H9 (cell line): Measurements from ENCODE around the gene FANCE. TPM values are rescaled to one million over a fixed set of nuclear protein-coding genes. Genes with fewer than 3 reads are reported as not detected.

ENCODE experiments used
- DNase-seq: peaks from one replicate; pipeline ENCODE4 v3.0.0-alpha.2; 2017
- H2AFZ ChIP-seq: one replicate; pipeline ENCODE4 v1.6.1; 2013; ENCODE audit warnings: mild to moderate bottlenecking, low read length, control low read depth, moderate library complexity
- H2AK5ac ChIP-seq: 2 replicates; pipeline ENCODE4 v1.6.1; 2013; ENCODE audit warnings: low read length, control low read depth, mixed read lengths; ENCODE audit not compliant: insufficient read length
- H2BK120ac ChIP-seq: one replicate; pipeline ENCODE4 v1.6.1; 2013; ENCODE audit warnings: low read depth, mild to moderate bottlenecking, low read length, control low read depth, inconsistent platforms; ENCODE audit not compliant: poor library complexity, severe bottlenecking
- H2BK12ac ChIP-seq: 2 replicates; pipeline ENCODE4 v1.6.1; 2013; ENCODE audit warnings: low read length, control low read depth, mixed read lengths, low read depth; ENCODE audit not compliant: insufficient read length
- H2BK15ac ChIP-seq: 2 replicates; pipeline ENCODE4 v1.6.1; 2013; ENCODE audit warnings: low read depth, low read length, control low read depth
- H2BK20ac ChIP-seq: one replicate; pipeline ENCODE4 v1.6.1; 2013; ENCODE audit warnings: low read depth, mild to moderate bottlenecking, low read length, control low read depth, inconsistent platforms; ENCODE audit not compliant: poor library complexity, severe bottlenecking
- H2BK5ac ChIP-seq: 2 replicates; pipeline ENCODE4 v1.6.1; 2013; ENCODE audit warnings: low read length, control low read depth, mixed read lengths; ENCODE audit not compliant: insufficient read length
- H3K14ac ChIP-seq: 2 replicates; pipeline ENCODE4 v1.6.1; 2013; ENCODE audit warnings: low read length, control low read depth; ENCODE audit not compliant: insufficient read depth
- H3K18ac ChIP-seq: 2 replicates; pipeline ENCODE4 v1.6.1; 2013; ENCODE audit warnings: low read depth, mild to moderate bottlenecking, mixed read lengths, low read length, control low read depth; ENCODE audit not compliant: insufficient read length
- H3K23ac ChIP-seq: 2 replicates; pipeline ENCODE4 v1.6.1; 2013; ENCODE audit warnings: low read length, control low read depth, mixed read lengths, low read depth; ENCODE audit not compliant: insufficient read length
- H3K23me2 ChIP-seq: 2 replicates; pipeline ENCODE4 v1.6.1; 2013; ENCODE audit warnings: low read depth, mild to moderate bottlenecking, mixed read lengths, low read length, control low read depth; ENCODE audit not compliant: insufficient read length, poor library complexity, severe bottlenecking
- H3K27ac ChIP-seq: 2 replicates; pipeline ENCODE4 v1.5.1; 2013; ENCODE audit warnings: low read length, control low read depth, mixed read lengths, low read depth; ENCODE audit not compliant: insufficient read length
- H3K27me3 ChIP-seq: 2 replicates; pipeline ENCODE4 v1.6.1; 2013; ENCODE audit warnings: low read length, control low read depth, inconsistent platforms; ENCODE audit not compliant: insufficient read depth
- H3K4ac ChIP-seq: 2 replicates; pipeline ENCODE4 v1.6.1; 2013; ENCODE audit warnings: low read depth, mild to moderate bottlenecking, control low read depth, inconsistent platforms, low read length, moderate library complexity
- H3K4me1 ChIP-seq: 2 replicates; pipeline ENCODE4 v1.6.1; 2013; ENCODE audit warnings: low read length, control low read depth, inconsistent platforms; ENCODE audit not compliant: insufficient read depth
- H3K4me2 ChIP-seq: 2 replicates; pipeline ENCODE4 v1.6.1; 2013; ENCODE audit warnings: low read length, control low read depth, mixed read lengths; ENCODE audit not compliant: insufficient read length, insufficient read depth
- H3K56ac ChIP-seq: 2 replicates; pipeline ENCODE4 v1.6.1; 2013; ENCODE audit warnings: low read depth, mild to moderate bottlenecking, mixed read lengths, low read length, control low read depth; ENCODE audit not compliant: insufficient read length
- H3K79me1 ChIP-seq: 2 replicates; pipeline ENCODE4 v1.6.1; 2013; ENCODE audit warnings: low read depth, mild to moderate bottlenecking, moderate library complexity, low read length, control low read depth, inconsistent platforms; ENCODE audit not compliant: insufficient read depth, poor library complexity, severe bottlenecking
- H3K79me2 ChIP-seq: 2 replicates; pipeline ENCODE4 v1.6.1; 2013; ENCODE audit warnings: low read length, control low read depth, inconsistent platforms; ENCODE audit not compliant: insufficient read depth
- H3K9ac ChIP-seq: 2 replicates; pipeline ENCODE4 v1.6.1; 2013; ENCODE audit warnings: low read length, control low read depth, mixed read lengths; ENCODE audit not compliant: insufficient read length; ENCODE audit errors: extremely low read depth
- H3K9me3 ChIP-seq: one replicate; pipeline ENCODE4 v1.6.1; 2013; ENCODE audit warnings: low read depth, low read length, inconsistent platforms; ENCODE audit not compliant: control insufficient read depth
- H3T11ph ChIP-seq: one replicate; pipeline ENCODE4 v1.6.1; 2013; ENCODE audit warnings: mild to moderate bottlenecking, low read length, control low read depth, inconsistent platforms
- H4K20me1 ChIP-seq: one replicate; pipeline ENCODE4 v1.6.1; 2013; ENCODE audit not compliant: control insufficient read depth, insufficient read length, insufficient read depth
- H4K5ac ChIP-seq: 2 replicates; pipeline ENCODE4 v1.6.1; 2013; ENCODE audit warnings: low read depth, mild to moderate bottlenecking, mixed read lengths, low read length, control low read depth; ENCODE audit not compliant: insufficient read length
- H4K8ac ChIP-seq: replicated peaks from 2 replicates; pipeline ENCODE4 v1.6.1; 2013; ENCODE audit warnings: low read length, control low read depth, mixed read lengths, low read depth; ENCODE audit not compliant: insufficient read length
- H4K91ac ChIP-seq: 2 replicates; pipeline ENCODE4 v1.6.1; 2013; ENCODE audit warnings: low read depth, mild to moderate bottlenecking, moderate library complexity, mixed read lengths, low read length, control low read depth; ENCODE audit not compliant: insufficient read length
- H3K27ac Mint-ChIP-seq, 3 experiments: 2 replicates in 2 of 3; 3 replicates in 1 of 3; pipeline ENCODE4 v1.8.0; 2020 to 2021; ENCODE audit warnings: mixed read lengths in 3 of 3, mild to moderate bottlenecking in 1 of 3, moderate library complexity in 1 of 3
- H3K27me3 Mint-ChIP-seq: 2 replicates; pipeline ENCODE4 v1.8.0; 2021; ENCODE audit warnings: low read depth, mild to moderate bottlenecking, moderate library complexity, mixed read lengths
- H3K36me3 Mint-ChIP-seq, 3 experiments: 2 replicates in 2 of 3; 3 replicates in 1 of 3; pipeline ENCODE4 v1.8.0; 2020 to 2021; ENCODE audit warnings: low read depth in 3 of 3, mixed read lengths in 3 of 3; ENCODE audit not compliant: insufficient read depth in 1 of 3
- H3K4me1 Mint-ChIP-seq, 2 experiments: 2 replicates each; pipeline ENCODE4 v1.8.0; 2020; ENCODE audit warnings: mixed read lengths in 2 of 2
- H3K4me3 Mint-ChIP-seq, 2 experiments: 2 replicates in 1 of 2; 3 replicates in 1 of 2; pipeline ENCODE4 v1.8.0; 2020 to 2021; ENCODE audit warnings: mild to moderate bottlenecking in 2 of 2, mixed read lengths in 2 of 2, moderate library complexity in 1 of 2
- H3K9me3 Mint-ChIP-seq, 2 experiments: 2 replicates in 1 of 2; 3 replicates in 1 of 2; pipeline ENCODE4 v1.8.0; 2020; ENCODE audit warnings: mild to moderate bottlenecking in 2 of 2, mixed read lengths in 2 of 2, moderate library complexity in 1 of 2
- CTCF ChIP-seq: fragments of 200-600 bp; sonication (generic); conservative IDR thresholded peaks from 3 replicates; pipeline ENCODE4 v1.8.0; 2021; ENCODE audit warnings: antibody characterized with exemption, mild to moderate bottlenecking
- WGBS: extraction: QIAGEN DNeasy Blood & Tissue Kit; methylation state at CpG from one replicate; pipeline ENCODE4 v1.1.7; 2013; ENCODE audit warnings: missing lambda C conversion rate, low lambda C conversion rate, mixed read lengths; ENCODE audit not compliant: insufficient read length; ENCODE audit errors: extremely low coverage; 5-methylcytosine and 5-hydroxymethylcytosine counted together
- total RNA-seq: library from RNA; stranded (reverse); gene quantifications from 2 replicates; pipeline ENCODE4 v1.2.1, GENCODE V29; 2021

The FANCE gene
- total RNA-seq, 1 experiment from 2014 or later: 8.4 TPM

- no peak overlapping the region for H2AFZ ChIP-seq
Measured at GRCh38 chr6:35442693-35443092, 9.4 kb upstream of the FANCE start.

More at GRCh38 chr6:35442693-35443092, 9.4 kb upstream of the FANCE start:
- H3K23me2 ChIP-seq: no peaks in the 10 kb centered on the region
- no CpG with 5 or more reads among the region's 5 CpGs for WGBS
- no peak overlapping the region for H4K5ac ChIP-seq
- no peaks in the 10 kb centered on the region for H3K4me1 ChIP-seq
- no peak overlapping the region for H2BK5ac ChIP-seq
- no peak overlapping the region for H3K56ac ChIP-seq
- no peaks in the 10 kb centered on the region for H3K79me2 ChIP-seq
- H2AK5ac ChIP-seq: no peak overlapping the region
- H4K91ac ChIP-seq: no peak overlapping the region
- no peak for TF ChIP-seq CTCF
- H3K79me1 ChIP-seq: no peaks in the 10 kb centered on the region
- H3K27ac Mint-ChIP-seq: no peak overlapping the region; a peak in 1 of 7 replicates
- H3K4me1 Mint-ChIP-seq: no peaks in the 10 kb centered on the region
- no peak overlapping the region for H2BK15ac ChIP-seq
- H3K27ac ChIP-seq: no peak overlapping the region
- H2BK12ac ChIP-seq: no peak overlapping the region
- no peak overlapping the region for H4K8ac ChIP-seq
- no peaks in the 10 kb centered on the region for H3K9me3 Mint-ChIP-seq
- no peaks in the 10 kb centered on the region for H3K9me3 ChIP-seq
- no peaks in the 10 kb centered on the region for H3K27me3 ChIP-seq
- no peak overlapping the region for H3K4me2 ChIP-seq
- no peak overlapping the region for H3K9ac ChIP-seq
- H3K14ac ChIP-seq: no peak overlapping the region
- H3K36me3 Mint-ChIP-seq: no peaks in the 10 kb centered on the region
- no peak for DNase-seq
- no peak overlapping the region for H3K4ac ChIP-seq
- no peak overlapping the region for H3T11ph ChIP-seq
- H3K4me3 Mint-ChIP-seq: no peak overlapping the region; a peak in 1 of 5 replicates
- H2BK120ac ChIP-seq: no peak overlapping the region
- no peaks in the 10 kb centered on the region for H4K20me1 ChIP-seq
- no peak overlapping the region for H2BK20ac ChIP-seq
- no peak overlapping the region for H3K23ac ChIP-seq
- no peaks in the 10 kb centered on the region for H3K27me3 Mint-ChIP-seq
- no peak overlapping the region for H3K18ac ChIP-seq
